Measurements from ENCODE around the gene TH.

TH gene

DNA sequence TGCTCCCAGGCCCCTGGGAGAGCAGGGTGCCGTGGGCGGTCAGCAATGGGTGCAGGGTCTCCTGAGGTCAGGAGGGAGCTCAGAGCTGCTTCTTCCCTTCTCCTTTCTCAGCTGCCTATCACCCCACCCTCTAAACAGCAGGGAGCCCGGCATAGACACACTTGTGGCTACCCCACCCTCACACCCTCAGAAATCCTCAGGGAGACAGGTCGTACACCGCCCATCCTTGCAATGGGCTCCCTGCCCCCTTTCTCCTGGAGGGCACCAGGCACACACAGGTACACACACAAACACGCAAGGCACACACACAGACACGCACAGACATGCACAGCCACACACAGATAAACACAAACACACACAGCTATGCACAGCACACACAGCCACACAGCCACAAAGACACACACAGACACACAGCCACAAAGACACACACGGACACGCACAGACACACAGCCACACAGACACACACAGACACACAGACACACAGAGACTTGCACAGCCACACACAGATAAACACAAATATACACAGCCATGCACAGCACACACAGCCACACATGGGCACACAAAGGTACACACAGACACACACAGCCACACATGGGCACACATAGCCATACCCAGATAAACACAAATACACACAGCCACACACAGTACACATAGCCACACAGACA lies 44.9 kb upstream of the TH start:
- TF ChIP-seq, protein P1, sequence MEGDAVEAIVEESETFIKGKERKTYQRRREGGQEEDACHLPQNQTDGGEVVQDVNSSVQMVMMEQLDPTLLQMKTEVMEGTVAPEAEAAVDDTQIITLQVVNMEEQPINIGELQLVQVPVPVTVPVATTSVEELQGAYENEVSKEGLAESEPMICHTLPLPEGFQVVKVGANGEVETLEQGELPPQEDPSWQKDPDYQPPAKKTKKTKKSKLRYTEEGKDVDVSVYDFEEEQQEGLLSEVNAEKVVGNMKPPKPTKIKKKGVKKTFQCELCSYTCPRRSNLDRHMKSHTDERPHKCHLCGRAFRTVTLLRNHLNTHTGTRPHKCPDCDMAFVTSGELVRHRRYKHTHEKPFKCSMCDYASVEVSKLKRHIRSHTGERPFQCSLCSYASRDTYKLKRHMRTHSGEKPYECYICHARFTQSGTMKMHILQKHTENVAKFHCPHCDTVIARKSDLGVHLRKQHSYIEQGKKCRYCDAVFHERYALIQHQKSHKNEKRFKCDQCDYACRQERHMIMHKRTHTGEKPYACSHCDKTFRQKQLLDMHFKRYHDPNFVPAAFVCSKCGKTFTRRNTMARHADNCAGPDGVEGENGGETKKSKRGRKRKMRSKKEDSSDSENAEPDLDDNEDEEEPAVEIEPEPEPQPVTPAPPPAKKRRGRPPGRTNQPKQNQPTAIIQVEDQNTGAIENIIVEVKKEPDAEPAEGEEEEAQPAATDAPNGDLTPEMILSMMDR (IDR thresholded peaks at IDR 0.05; ENCODE audit: low read depth, low read length, missing control alignments): no peak
- no peak overlapping the region for H3K4me3 ChIP-seq (ENCODE audit: low read depth, low read length)

DNA sequence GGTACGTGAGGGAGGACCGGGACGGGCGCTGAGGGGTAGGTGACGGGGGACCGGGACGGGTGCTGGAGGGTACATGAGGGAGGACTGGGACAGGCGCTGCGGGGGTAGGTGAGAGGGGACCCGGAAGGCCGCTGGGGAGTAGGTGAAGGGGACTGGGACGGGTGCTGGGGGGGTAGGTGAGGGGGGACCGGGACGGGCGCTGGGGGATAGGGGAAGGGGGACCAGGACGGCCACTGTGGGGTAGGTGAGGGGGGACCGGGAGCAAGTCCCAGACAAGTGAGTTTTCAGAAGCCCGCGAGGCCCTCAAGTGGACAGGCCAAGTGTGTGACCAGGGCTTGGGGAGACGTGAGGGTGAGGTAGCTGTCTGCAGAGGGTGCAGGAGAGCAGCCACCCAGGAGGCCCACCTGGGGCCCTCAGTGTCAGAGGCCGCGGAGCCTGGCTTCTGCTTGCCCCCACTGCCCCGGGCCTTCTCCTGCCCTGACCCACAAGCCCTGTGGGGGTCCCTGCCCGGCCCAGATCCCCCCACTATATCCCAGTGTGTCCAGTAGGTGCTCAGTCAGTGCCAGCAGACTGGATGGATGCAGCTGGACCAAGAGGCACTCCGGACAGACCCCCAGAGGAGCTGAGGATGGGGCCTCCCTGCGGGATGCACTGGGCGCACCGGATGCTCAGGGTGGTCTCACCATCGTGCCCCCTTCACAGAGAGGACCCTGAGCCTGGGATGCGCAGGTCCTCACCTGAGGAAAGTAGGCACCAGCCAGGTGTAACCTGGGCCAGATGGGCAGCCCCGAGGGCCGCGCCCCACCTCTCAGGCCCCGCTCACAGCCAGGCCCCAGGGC lies 44.2 kb upstream of the TH start:
- H3K4me3 ChIP-seq (ENCODE audit: low read depth, low read length): no peak overlapping the region
- TF ChIP-seq, protein P1 (IDR thresholded peaks at IDR 0.05; ENCODE audit: low read depth, low read length, missing control alignments): no peak
- in situ Hi-C loops (cut with HindIII; ENCODE audit: low sequenced_read_pairs): loop anchor here (5.0 kb wide), 1 partner anchor 33 kb away; no protein-coding TSS in a partner anchor
- no peak for DNase-seq (ENCODE audit: low read depth)

More for the DNA sequence above, 44.9 kb upstream of the TH start:
- no peak for DNase-seq (ENCODE audit: low read depth)
- in situ Hi-C loops (cut with HindIII; ENCODE audit: low sequenced_read_pairs): loop anchor here (5.0 kb wide), 1 partner anchor 34 kb away; no protein-coding TSS in a partner anchor

DNA sequence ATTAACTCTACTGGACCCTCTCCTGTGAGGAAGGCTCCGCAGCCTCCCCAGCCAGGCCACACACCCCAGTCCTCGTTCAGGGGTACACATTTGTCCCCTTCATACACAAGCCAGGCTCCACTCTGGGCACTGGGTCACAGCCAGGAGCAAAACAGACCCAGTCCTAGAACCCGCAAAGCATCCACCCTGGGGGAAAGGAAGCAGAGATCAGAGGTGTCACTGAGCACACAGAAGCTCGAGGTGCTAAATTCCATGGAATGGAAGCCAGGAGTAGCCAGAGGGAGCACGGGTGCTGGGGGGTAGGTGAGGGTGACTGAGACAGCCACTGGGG lies 43.6 kb upstream of the TH start:
- in situ Hi-C loops (cut with HindIII; ENCODE audit: low sequenced_read_pairs): loop anchor here (5.0 kb wide), 1 partner anchor 33 kb away; no protein-coding TSS in a partner anchor
- H3K4me3 ChIP-seq (ENCODE audit: low read depth, low read length): no peak overlapping the region
- no peak for DNase-seq (ENCODE audit: low read depth)
- TF ChIP-seq, protein P1 (IDR thresholded peaks at IDR 0.05; ENCODE audit: low read depth, low read length, missing control alignments): no peak

DNA sequence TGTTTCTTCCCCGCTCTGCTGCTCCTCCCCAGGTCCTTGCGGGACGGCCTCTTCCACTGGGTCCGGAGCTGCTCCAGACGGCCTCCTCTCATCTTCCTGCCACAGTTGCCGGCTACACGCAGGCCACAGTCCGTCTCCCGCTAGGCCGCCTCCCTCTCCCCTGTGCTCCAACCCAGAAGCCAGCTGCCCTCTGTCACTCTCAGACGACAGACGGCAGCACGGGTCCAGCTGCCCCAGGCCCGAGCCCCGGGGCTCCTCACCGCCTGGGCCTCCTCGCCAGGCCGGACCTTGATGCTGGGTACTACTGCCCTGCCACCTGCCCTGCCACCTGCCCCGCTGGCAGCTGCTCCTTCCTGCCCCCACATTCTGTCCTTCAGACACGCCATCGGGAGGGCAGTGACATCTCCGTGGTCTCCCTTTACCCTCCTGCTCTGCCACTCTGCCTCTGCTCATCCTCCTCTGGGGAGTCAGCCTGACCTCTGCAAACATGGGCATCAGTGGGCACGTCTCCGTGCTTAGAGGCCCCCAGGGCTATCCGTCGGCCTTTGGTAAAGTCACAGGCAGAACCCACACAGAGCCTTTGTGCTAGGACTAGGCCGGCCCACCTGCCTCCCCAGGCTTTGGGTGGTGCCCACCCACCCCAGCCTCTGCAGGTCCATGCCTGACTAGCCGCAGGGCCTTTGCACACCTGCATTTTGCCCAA lies 43.1 kb upstream of the TH start:
- DNase-seq (ENCODE audit: low read depth): no peak
- in situ Hi-C loops (cut with HindIII; ENCODE audit: low sequenced_read_pairs): loop anchor here (5.0 kb wide), 2 partner anchors 32 to 33 kb away; no protein-coding TSS in a partner anchor
- TF ChIP-seq, protein P1 (IDR thresholded peaks at IDR 0.05; ENCODE audit: low read depth, low read length, missing control alignments): no peak
- H3K4me3 ChIP-seq (ENCODE audit: low read depth, low read length): no peak overlapping the region

DNA sequence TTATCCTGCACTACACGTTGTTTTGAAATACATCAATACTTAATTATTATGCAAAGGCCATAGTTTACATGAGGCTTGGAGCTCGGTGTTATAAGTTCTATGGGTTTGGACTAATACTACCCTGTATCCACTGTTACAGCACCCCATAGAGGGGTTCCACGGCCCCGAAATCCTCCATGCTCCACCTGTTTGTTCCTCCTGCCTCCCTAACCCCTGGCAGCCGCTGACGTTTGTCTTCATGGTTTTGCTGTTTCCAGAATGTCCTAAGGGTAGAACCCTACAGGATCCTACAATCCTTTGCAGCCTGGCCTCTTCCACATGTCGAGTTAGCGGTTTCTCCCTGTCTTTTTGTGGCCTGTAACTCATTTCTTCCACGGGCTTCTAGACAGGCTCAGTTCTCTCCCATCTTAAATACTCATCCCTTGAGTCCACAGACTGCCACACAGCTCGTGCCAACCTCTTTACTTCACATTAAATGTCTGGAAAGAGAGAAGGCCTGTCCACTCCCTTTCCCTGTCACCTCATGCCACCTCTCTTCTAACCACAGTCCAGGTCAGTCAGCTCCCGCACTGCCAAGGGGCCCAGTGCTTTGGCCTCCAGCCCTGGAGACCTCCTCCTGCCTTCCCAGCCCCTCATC lies 42.4 kb upstream of the TH start:
- DNase-seq (ENCODE audit: low read depth): no peak
- TF ChIP-seq, protein P1 (IDR thresholded peaks at IDR 0.05; ENCODE audit: low read depth, low read length, missing control alignments): no peak
- in situ Hi-C loops (cut with HindIII; ENCODE audit: low sequenced_read_pairs): loop anchor here (5.0 kb wide), 1 partner anchor 33 kb away; no protein-coding TSS in a partner anchor
- no peak overlapping the region for H3K4me3 ChIP-seq (ENCODE audit: low read depth, low read length)

DNA sequence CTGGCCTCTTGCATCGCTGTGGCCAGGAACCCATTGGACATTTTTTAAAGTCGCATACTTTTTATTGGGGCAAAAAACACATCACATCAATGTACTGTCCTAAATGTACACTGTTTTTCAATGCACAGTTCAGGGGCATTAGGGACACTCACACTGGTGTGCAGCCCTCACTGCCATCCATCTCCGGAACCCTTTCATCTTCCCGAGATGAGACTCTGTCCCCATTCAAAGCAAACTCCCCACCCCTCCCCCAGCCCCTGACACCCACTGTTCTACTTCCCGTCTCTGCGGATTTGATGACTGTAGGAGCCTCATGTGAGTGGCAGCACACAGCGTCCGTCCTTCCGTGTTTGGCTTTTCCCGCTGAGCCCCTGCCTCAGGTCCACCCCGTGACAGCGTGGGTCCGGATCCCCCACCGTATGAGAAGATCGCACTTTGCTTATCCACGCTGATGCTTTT lies 41.8 kb upstream of the TH start:
- in situ Hi-C loops (cut with HindIII; ENCODE audit: low sequenced_read_pairs): loop anchor here (5.0 kb wide), 1 partner anchor 34 kb away; no protein-coding TSS in a partner anchor
- no peak for DNase-seq (ENCODE audit: low read depth)
- no peak overlapping the region for H3K4me3 ChIP-seq (ENCODE audit: low read depth, low read length)
- TF ChIP-seq, protein P1 (IDR thresholded peaks at IDR 0.05; ENCODE audit: low read depth, low read length, missing control alignments): no peak

Measured in astrocyte of the cerebellum (primary cell).